Panc1 (cell line): ENCODE results near the gene PPP1R3E. TPM values are rescaled to one million over a fixed set of nuclear protein-coding genes. Genes with fewer than 3 reads are reported as not detected.

Source experiments
- ATAC-seq: fragments of 200-7000 bp; cut with Tn5 transposase; 2 replicates; pipeline ENCODE4 v1.9.1; 2020; ENCODE audit warnings: mild to moderate bottlenecking, moderate library complexity
- BruUV-seq: library from RNA; stranded (reverse); fragments of 400-500 nt; replicated peaks from 2 replicates; lab custom pipeline; 2021; lab: Mats Ljungman, UMichigan
- CTCF ChIA-PET: fragments of 300-600 bp; sonication (Branson Sonifier 250); formaldehyde crosslinking; loops from one replicate; lab custom pipeline; 2022; ENCODE audit warnings: antibody characterized with exemption; lab: Charles Lee
- POLR2A ChIA-PET: fragments of 300-600 bp; sonication (Branson Sonifier 250); formaldehyde crosslinking; loops from one replicate; lab custom pipeline; 2022; ENCODE audit warnings: antibody characterized with exemption; lab: Charles Lee
- DNase-seq: peaks from one replicate; pipeline ENCODE4 v3.0.0-alpha.2; 2010; ENCODE audit warnings: low read depth, low spot score
- H3K27ac ChIP-seq: 2 replicates; pipeline ENCODE4 v1.5.1; 2011; ENCODE audit warnings: mild to moderate bottlenecking, low read length, inconsistent platforms
- H3K27me3 ChIP-seq: fragments of 200-500 bp; sonication (Bioruptor generic); 2 replicates; pipeline ENCODE4 v1.6.0; 2014; ENCODE audit warnings: low read length, inconsistent platforms; ENCODE audit not compliant: control insufficient read depth, insufficient read depth
- H3K36me3 ChIP-seq: fragments of 200-500 bp; sonication (Bioruptor generic); 2 replicates; pipeline ENCODE4 v1.5.1; 2014; ENCODE audit warnings: inconsistent platforms, mild to moderate bottlenecking, low read length, moderate library complexity; ENCODE audit not compliant: control insufficient read depth, insufficient read depth
- H3K4me1 ChIP-seq: 2 replicates; pipeline ENCODE4 v1.5.1; 2011; ENCODE audit warnings: inconsistent platforms, mild to moderate bottlenecking, low read length, moderate library complexity; ENCODE audit not compliant: control insufficient read depth, insufficient read depth
- H3K4me3 ChIP-seq, 2 experiments: 2 replicates each; pipeline ENCODE4 v1.5.1; 2011 to 2012; ENCODE audit warnings: low read depth in 2 of 2, low read length in 2 of 2, mild to moderate bottlenecking in 2 of 2, inconsistent platforms in 1 of 2, moderate library complexity in 1 of 2
- H3K9me3 ChIP-seq: fragments of 200-500 bp; sonication (Bioruptor generic); 2 replicates; pipeline ENCODE4 v1.5.1; 2014; ENCODE audit warnings: low read depth, mild to moderate bottlenecking, inconsistent platforms, low read length, moderate library complexity; ENCODE audit not compliant: control insufficient read depth, insufficient read depth
- CTCF ChIP-seq: fragments of 450-650 bp; IDR thresholded peaks from 2 replicates; pipeline ENCODE4 v1.5.1; 2017; ENCODE audit warnings: mild to moderate bottlenecking
- POLR2AphosphoS5 ChIP-seq: IDR thresholded peaks from 2 replicates; pipeline ENCODE4 v1.6.1; 2012; ENCODE audit warnings: mild to moderate bottlenecking, low read depth, low read length, moderate library complexity
- REST ChIP-seq, 2 experiments: IDR thresholded peaks; 2 replicates each; pipeline ENCODE4 v1.6.1; 2011 to 2012; ENCODE audit warnings: low read depth in 2 of 2, control low read depth in 1 of 2, low read length in 1 of 2, mild to moderate bottlenecking in 1 of 2, moderate library complexity in 1 of 2; ENCODE audit not compliant: insufficient read depth in 1 of 2
- SIN3A ChIP-seq: IDR thresholded peaks from 2 replicates; pipeline ENCODE4 v1.6.1; 2012; ENCODE audit warnings: low read depth, mild to moderate bottlenecking, low read length, moderate library complexity, borderline replicate concordance; ENCODE audit not compliant: insufficient read depth
- TCF7L2 ChIP-seq: IDR thresholded peaks from 2 replicates; pipeline ENCODE4 v1.6.1; 2011; ENCODE audit warnings: mild to moderate bottlenecking, low read depth, low read length, inconsistent platforms
- in situ Hi-C: cut with HindIII; loops from 2 replicates; pipeline ENCODE4 v1.10.0; 2016; ENCODE audit warnings: low sequenced_read_pairs, low pct_unique_long_range_greater_than_20kb
- intact Hi-C: fragments of 100-400 bp; cut with micrococcal nuclease; formaldehyde crosslinking; loops from one replicate; pipeline ENCODE4 v1.10.0; 2022; ENCODE audit not compliant: unreplicated experiment
- total RNA-seq: library from RNA; stranded (reverse); gene quantifications from one replicate; pipeline ENCODE4 v1.2.1, GENCODE V29; 2021; ENCODE audit not compliant: unreplicated experiment

PPP1R3E gene
- total RNA-seq, 1 experiment from 2014 or later, result 8.8 TPM

- Histone ChIP-seq H3K9me3 (no peaks in the 10 kb centered on the region), H3K4me3 (no peak overlapping the region), H3K4me1 (no peaks in the 10 kb centered on the region), H3K27ac (no peak overlapping the region), H3K27me3 (no peaks in the 10 kb centered on the region), H3K36me3 (no peaks in the 10 kb centered on the region; the same call in 1 of the 2 replicates)
- TF ChIP-seq SIN3A (no peak), TCF7L2 (no peak), CTCF (no peak), POLR2AphosphoS5 (no peak), REST (IDR thresholded peaks at IDR 0.05; ENCODE audit: insufficient read depth in 1 of 2, low read depth in 2 of 2, low read length in 1 of 2) (no peak)
- in situ Hi-C loops, result no loop called here
- intact Hi-C loops, result no loop called here
- ATAC-seq (no peak), DNase-seq (no peak)
- ChIA-PET POLR2A (interaction anchor here (1.0 kb wide), 1 partner anchor 10 kb away, joined by 6 read pairs; no protein-coding TSS in a partner anchor), CTCF (no interaction called here)
- no TSS peak for BruUV-seq
These were observed 13.6 kb upstream of the PPP1R3E start for GRCh38 chr14:23316300-23316699.

- peaks cover 16% of the 10 kb centered on the region for H3K4me1 ChIP-seq
- intact Hi-C loops (no loop called here), in situ Hi-C loops (no loop called here)
- CTCF ChIA-PET, result no interaction called here
- no peak for ATAC-seq
- POLR2A ChIA-PET, result no interaction called here
- H3K4me3 ChIP-seq, result no peak overlapping the region
- no peaks in the 10 kb centered on the region for H3K9me3 ChIP-seq
- H3K36me3 ChIP-seq, result peaks cover 5% of the 10 kb centered on the region
- DNase-seq, result no peak
- H3K27me3 ChIP-seq, result no peaks in the 10 kb centered on the region
- BruUV-seq, result no TSS peak
- no peak overlapping the region for H3K27ac ChIP-seq
- TF ChIP-seq REST (IDR thresholded peaks at IDR 0.05; ENCODE audit: insufficient read depth in 1 of 2, low read depth in 2 of 2, low read length in 1 of 2), result no peak
- no peak for TF ChIP-seq CTCF
- no peak for TF ChIP-seq SIN3A
- no peak for TF ChIP-seq TCF7L2
These were observed 7.9 kb upstream of the PPP1R3E start for GRCh38 chr14:23310546-23310945.
